Colonic mucosa (tissue), 4 donors: ENCODE data around the gene TTN. TPM values are rescaled to one million over a fixed set of nuclear protein-coding genes. Genes with fewer than 3 reads are reported as not detected.
A peak's percentile ranks its signal among the peaks of the same experiment; 100 is the strongest.

Experiments used
- DNase-seq: peaks from one replicate; pipeline ENCODE4 v3.0.0-alpha.2; 2020
- H3K27ac ChIP-seq: fragments of 200-600 bp; one replicate; pipeline ENCODE4 v1.8.0; 2021
- H3K27me3 ChIP-seq: fragments of 200-600 bp; one replicate; pipeline ENCODE4 v1.8.0; 2021
- H3K36me3 ChIP-seq: fragments of 200-600 bp; one replicate; pipeline ENCODE4 v1.8.0; 2021
- H3K4me1 ChIP-seq: fragments of 200-600 bp; one replicate; pipeline ENCODE4 v1.8.0; 2021; ENCODE audit warnings: mild to moderate bottlenecking
- H3K4me3 ChIP-seq: fragments of 200-600 bp; one replicate; pipeline ENCODE4 v1.8.0; 2021
- H3K9ac ChIP-seq, 2 donors: one replicate each; pipeline ENCODE4 v1.7.0; 2013; ENCODE audit warnings: control low read depth in 2 of 2, low read depth in 2 of 2, low read length in 2 of 2
- H3K9me3 ChIP-seq: fragments of 200-600 bp; one replicate; pipeline ENCODE4 v1.8.0; 2021
- intact Hi-C: fragments of 100-400 bp; cut with DNase I; formaldehyde crosslinking; loops from one replicate; pipeline ENCODE4 v1.14.1; 2022
- total RNA-seq, 2 donors: library from RNA; stranded (reverse); fragmentation: NEBNext Ultra II Directional in 1 of 2; extraction: Animal tissue kit (Norgen Biotek cat#: 25700) in 1 of 2; gene quantifications; one replicate each; pipeline ENCODE4 v1.2.1, GENCODE V29; 2021
- TF ChIP-seq, protein P1 (sequence below): fragments of 200-600 bp; IDR thresholded peaks from one replicate; pipeline ENCODE4 v1.8.0; 2022; ENCODE audit warnings: antibody characterized with exemption, mild to moderate bottlenecking
- donor health status: healthy.
- donor health status: DM: no; HTN: no; CAD: no.
- donor health status: DM: no; HTN: no; CAD: no.

Gene TTN
- total RNA-seq, 2 donors from 2014 or later, result 0.99 to 1.8 TPM

GRCh38 chr2:178478439-178479274, 328.6 kb downstream of the TTN start, which contains the start of gene FKBP7:
Gene FKBP7, minus strand, starts transcription at chr2:178478600. Its CDS starts 101 bp downstream, at chr2:178478499.
- peak within 1 kb of the TSS; percentile 76 to 98 for H3K9ac ChIP-seq
- peaks cover 16% of the 10 kb centered on the region for H3K4me1 ChIP-seq
- TF ChIP-seq, protein P1, sequence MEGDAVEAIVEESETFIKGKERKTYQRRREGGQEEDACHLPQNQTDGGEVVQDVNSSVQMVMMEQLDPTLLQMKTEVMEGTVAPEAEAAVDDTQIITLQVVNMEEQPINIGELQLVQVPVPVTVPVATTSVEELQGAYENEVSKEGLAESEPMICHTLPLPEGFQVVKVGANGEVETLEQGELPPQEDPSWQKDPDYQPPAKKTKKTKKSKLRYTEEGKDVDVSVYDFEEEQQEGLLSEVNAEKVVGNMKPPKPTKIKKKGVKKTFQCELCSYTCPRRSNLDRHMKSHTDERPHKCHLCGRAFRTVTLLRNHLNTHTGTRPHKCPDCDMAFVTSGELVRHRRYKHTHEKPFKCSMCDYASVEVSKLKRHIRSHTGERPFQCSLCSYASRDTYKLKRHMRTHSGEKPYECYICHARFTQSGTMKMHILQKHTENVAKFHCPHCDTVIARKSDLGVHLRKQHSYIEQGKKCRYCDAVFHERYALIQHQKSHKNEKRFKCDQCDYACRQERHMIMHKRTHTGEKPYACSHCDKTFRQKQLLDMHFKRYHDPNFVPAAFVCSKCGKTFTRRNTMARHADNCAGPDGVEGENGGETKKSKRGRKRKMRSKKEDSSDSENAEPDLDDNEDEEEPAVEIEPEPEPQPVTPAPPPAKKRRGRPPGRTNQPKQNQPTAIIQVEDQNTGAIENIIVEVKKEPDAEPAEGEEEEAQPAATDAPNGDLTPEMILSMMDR, result peak; percentile 67
- intact Hi-C loops, result no loop called here
- no peaks in the 10 kb centered on the region for H3K36me3 ChIP-seq
- peak within 1 kb of the TSS; percentile 97 for H3K27ac ChIP-seq
- peak within 1 kb of the TSS; percentile 42 for H3K4me3 ChIP-seq
- no peaks in the 10 kb centered on the region for H3K9me3 ChIP-seq
- peak; percentile 90 for DNase-seq
- H3K27me3 ChIP-seq, result no peaks in the 10 kb centered on the region

GRCh38 chr2:178478130-178478438, 329.1 kb downstream of the TTN start:
- peak overlapping the region; percentile 42 for H3K4me3 ChIP-seq
- peaks cover 16% of the 10 kb centered on the region for H3K4me1 ChIP-seq
- DNase-seq, result peak; percentile 29
- no peaks in the 10 kb centered on the region for H3K27me3 ChIP-seq
- intact Hi-C loops, result no loop called here
- H3K27ac ChIP-seq, result peak overlapping the region; percentile 97
- no peaks in the 10 kb centered on the region for H3K9me3 ChIP-seq
- TF ChIP-seq, protein P1, result no peak
- H3K9ac ChIP-seq, result peak overlapping the region; percentile 76 to 98
- H3K36me3 ChIP-seq, result no peaks in the 10 kb centered on the region

- no peaks in the 10 kb centered on the region for H3K36me3 ChIP-seq
- DNase-seq, result no peak
- H3K4me1 ChIP-seq, result peaks cover 15% of the 10 kb centered on the region
- intact Hi-C loops, result no loop called here
- no peak overlapping the region for H3K27ac ChIP-seq
- H3K9me3 ChIP-seq, result no peaks in the 10 kb centered on the region
- H3K4me3 ChIP-seq, result peak overlapping the region; percentile 42
- peak overlapping the region; percentile 76 to 98 for H3K9ac ChIP-seq
- TF ChIP-seq, protein P1, result no peak
- H3K27me3 ChIP-seq, result no peaks in the 10 kb centered on the region
Observed at GRCh38 chr2:178477443-178478129, 329.6 kb downstream of the TTN start.

DNA sequence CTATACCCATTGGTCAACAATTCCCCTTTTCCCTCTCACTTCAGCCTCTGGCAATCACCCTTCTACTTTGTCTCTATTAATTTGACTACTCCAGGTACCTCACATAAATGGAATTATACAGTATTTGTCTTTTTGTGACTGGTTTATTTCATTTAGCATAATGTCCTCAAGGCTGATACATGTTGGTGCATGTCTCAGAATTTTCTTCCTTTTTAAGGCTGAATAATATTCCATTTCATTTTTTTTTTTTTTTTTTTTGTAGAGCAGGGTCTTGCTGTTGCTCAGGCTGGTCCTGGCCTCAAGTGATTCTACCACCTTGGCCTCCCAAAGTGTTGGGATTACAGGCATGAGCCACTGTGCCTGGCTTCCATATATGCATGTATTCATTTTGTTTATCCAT, 330.7 kb downstream of the TTN start:
- peaks cover 5% of the 10 kb centered on the region for H3K4me1 ChIP-seq
- intact Hi-C loops, result no loop called here
- H3K36me3 ChIP-seq, result no peaks in the 10 kb centered on the region
- no peak overlapping the region for H3K4me3 ChIP-seq
- H3K9ac ChIP-seq, result no peak overlapping the region
- no peaks in the 10 kb centered on the region for H3K27me3 ChIP-seq
- no peak overlapping the region for H3K27ac ChIP-seq
- H3K9me3 ChIP-seq, result no peaks in the 10 kb centered on the region
- DNase-seq, result no peak
- TF ChIP-seq, protein P1, result no peak

Other genes starting within 250 kb of the TTN start
- 1 to 10 TPM in 1 of 2 donors, under 1 TPM in 1; 0.42 to 1.0 TPM for gene CCDC141, start 242.7 kb upstream of the TTN start, total RNA-seq